Uterus (tissue), 4 donors: ENCODE results near the gene USP14. TPM values are rescaled to one million over a fixed set of nuclear protein-coding genes. Genes with fewer than 3 reads are reported as not detected.

Experiments
- DNase-seq, 2 donors: peaks; one replicate each; pipeline ENCODE4 v3.0.0-alpha.2; 2019 to 2020
- H3K27ac ChIP-seq, 2 donors: fragments of 200-600 bp; sonication (generic); 1 replicate in 1 of 2; 2 replicates in 1 of 2; pipeline ENCODE4 v1.5.1; 2016 to 2018
- H3K27me3 ChIP-seq, 2 donors: fragments of 200-600 bp; sonication (generic); one replicate each; pipeline ENCODE4 v1.5.1; 2018 to 2019; ENCODE audit warnings: control low read depth in 1 of 2
- H3K36me3 ChIP-seq, 2 donors: fragments of 200-600 bp; sonication (generic); one replicate each; pipeline ENCODE4 v1.5.1; 2019; ENCODE audit warnings: control low read depth in 1 of 2
- H3K4me1 ChIP-seq, 2 donors: fragments of 200-600 bp; sonication (generic); one replicate each; pipeline ENCODE4 v1.5.1; 2018 to 2019; ENCODE audit warnings: control low read depth in 1 of 2
- H3K4me3 ChIP-seq, 2 donors: fragments of 200-600 bp; sonication (generic); 1 replicate in 1 of 2; 2 replicates in 1 of 2; pipeline ENCODE4 v1.5.1; 2018 to 2019; ENCODE audit warnings: mild to moderate bottlenecking in 1 of 2
- H3K9me3 ChIP-seq, 2 donors: fragments of 200-600 bp; sonication (generic); one replicate each; pipeline ENCODE4 v1.5.1; 2019; ENCODE audit warnings: control low read depth in 1 of 2
- CTCF ChIP-seq, 4 experiments: fragments of 200-600 bp in 2 of 4; fragments of 450-650 bp in 2 of 4; sonication (generic) in 2 of 4; IDR thresholded peaks; one replicate each; pipeline ENCODE4 v1.5.1; 2016 to 2019; ENCODE audit warnings: antibody characterized with exemption in 4 of 4, mild to moderate bottlenecking in 2 of 4, moderate library complexity in 1 of 4
- POLR2A ChIP-seq, 2 donors: fragments of 450-650 bp; IDR thresholded peaks; one replicate each; pipeline ENCODE4 v1.6.1; 2016; ENCODE audit warnings: antibody characterized with exemption in 2 of 2, mild to moderate bottlenecking in 1 of 2, moderate library complexity in 1 of 2
- intact Hi-C: fragments of 100-400 bp; cut with DNase I; formaldehyde crosslinking; loops from one replicate; pipeline ENCODE4 v1.15.1; 2023; ENCODE audit warnings: low total_unique reads
- microRNA-seq: library from miRNA; unstranded; fragments of <30 nt; microRNA quantifications from one replicate; pipeline ENCODE4, GENCODE V29; 2016; ENCODE audit warnings: borderline microRNAs expressed, borderline replicate concordance
- small RNA-seq: library from RNA; depleted of rRNA; stranded (forward); fragments of <200 nt; gene quantifications from one replicate; pipeline ENCODE3, GENCODE V24; 2016
- total RNA-seq, 4 donors: library from RNA; depleted of rRNA in 3 of 4; stranded (reverse); fragments of >200 nt in 3 of 4; gene quantifications; one replicate each; pipeline versions ENCODE4 v1.1.0 to v1.2.4, GENCODE V29; 2014 to 2023
- donor health status: DM: yes; HTN: yes; CAD: no.

USP14 gene
- total RNA-seq, 4 donors from 2014 or later, result 52.5 to 86.1 (median 60.4) TPM

GRCh38 chr18:253121-253520 is 94.8 kb downstream of the USP14 start:
- Histone ChIP-seq H3K9me3 (no peaks in the 10 kb centered on the region), H3K4me1 (no peaks in the 10 kb centered on the region), H3K27ac (no peak overlapping the region), H3K36me3 (no peaks in the 10 kb centered on the region), H3K27me3 (no peaks in the 10 kb centered on the region), H3K4me3 (no peak overlapping the region)
- TF ChIP-seq CTCF (IDR thresholded peaks at IDR 0.05), result no peak
- TF ChIP-seq POLR2A (IDR thresholded peaks at IDR 0.05), result no peak
- DNase-seq, result no peak
- intact Hi-C loops, result no loop called here

- no peaks in the 10 kb centered on the region for H3K27me3 ChIP-seq
- no peaks in the 10 kb centered on the region for H3K9me3 ChIP-seq
- H3K4me3 ChIP-seq, result no peak overlapping the region
- H3K36me3 ChIP-seq, result no peaks in the 10 kb centered on the region
- TF ChIP-seq POLR2A (IDR thresholded peaks at IDR 0.05) (no peak), CTCF (IDR thresholded peaks at IDR 0.05) (no peak)
- intact Hi-C loops, result no loop called here
- no peak overlapping the region for H3K27ac ChIP-seq
- H3K4me1 ChIP-seq, result no peaks in the 10 kb centered on the region
- no peak for DNase-seq
These were observed 96.8 kb downstream of the USP14 start for GRCh38 chr18:255171-255570.

- no peak for TF ChIP-seq CTCF (IDR thresholded peaks at IDR 0.05)
- no peak for TF ChIP-seq POLR2A (IDR thresholded peaks at IDR 0.05)
- H3K27me3 ChIP-seq, result no peaks in the 10 kb centered on the region
- H3K4me3 ChIP-seq, result no peak overlapping the region
- no peaks in the 10 kb centered on the region for H3K4me1 ChIP-seq
- H3K9me3 ChIP-seq, result no peaks in the 10 kb centered on the region
- no peak for DNase-seq
- intact Hi-C loops, result no loop called here
- H3K36me3 ChIP-seq, result no peaks in the 10 kb centered on the region
- no peak overlapping the region for H3K27ac ChIP-seq
These were observed 102.2 kb downstream of the USP14 start for GRCh38 chr18:260547-260946.

- no peaks in the 10 kb centered on the region for H3K4me1 ChIP-seq
- H3K27ac ChIP-seq, result no peak overlapping the region
- H3K4me3 ChIP-seq, result no peak overlapping the region
- no peak for DNase-seq
- TF ChIP-seq POLR2A (IDR thresholded peaks at IDR 0.05) (no peak), CTCF (IDR thresholded peaks at IDR 0.05) (no peak)
- intact Hi-C loops, result no loop called here
- H3K9me3 ChIP-seq, result no peaks in the 10 kb centered on the region
- no peaks in the 10 kb centered on the region for H3K36me3 ChIP-seq
- no peaks in the 10 kb centered on the region for H3K27me3 ChIP-seq
These were observed 103.2 kb downstream of the USP14 start for GRCh38 chr18:261398-262073.

Small RNA genes lying within 50 kb of the gene (microRNA-seq; reads per million reads assigned to microRNA genes)
- gene MIR8078, result not detected

Small RNA genes lying within 50 kb of the gene (small RNA-seq; reads per million reads assigned to genes)
- not detected for gene MIR8078

Other genes starting within 250 kb of the USP14 start
- gene TUBB8B, start 108.9 kb upstream of the USP14 start, total RNA-seq, result under 1 TPM in 2 of 4 donors, not detected in 2; 0.46 to 0.76 TPM
- gene THOC1, start 109.5 kb downstream of the USP14 start, total RNA-seq, result 100 to 1,000 TPM in 2 of 4 donors, 10 to 100 TPM in 2; 58.2 to 245 (median 98.6) TPM